Memory B cell (primary cell): ENCODE measurements around the gene QDPR.
"Not testable (repeated sequence)": the region's sequence is repeated elsewhere in the genome, so short reads cannot be mapped to it uniquely, and the experiment has no call there.

ENCODE experiments used
- ATAC-seq: fragments of 150-1000 bp; cut with Tn5 transposase; 2 replicates; pipeline ENCODE4 v1.10.0; 2021; ENCODE audit warnings: low read depth, mild to moderate bottlenecking, moderate library complexity
- DNase-seq, 2 donors: peaks; one replicate each; pipeline ENCODE4 v3.0.0; 2022; ENCODE audit warnings: low spot score in 2 of 2
- H3K27ac Mint-ChIP-seq: one replicate; pipeline ENCODE4 v1.8.0; 2022; ENCODE audit warnings: mild to moderate bottlenecking, moderate library complexity, mixed read lengths
- H3K27me3 Mint-ChIP-seq: one replicate; pipeline ENCODE4 v1.8.0; 2022; ENCODE audit warnings: mixed read lengths
- H3K36me3 Mint-ChIP-seq: one replicate; pipeline ENCODE4 v1.8.0; 2022; ENCODE audit warnings: mild to moderate bottlenecking, mixed read lengths
- H3K4me1 Mint-ChIP-seq: one replicate; pipeline ENCODE4 v1.8.0; 2022; ENCODE audit warnings: mixed read lengths
- H3K4me3 Mint-ChIP-seq: one replicate; pipeline ENCODE4 v1.8.0; 2022; ENCODE audit warnings: mild to moderate bottlenecking, moderate library complexity, mixed read lengths
- H3K9me3 Mint-ChIP-seq: one replicate; pipeline ENCODE4 v1.8.0; 2022; ENCODE audit warnings: mixed read lengths

The QDPR gene

DNA sequence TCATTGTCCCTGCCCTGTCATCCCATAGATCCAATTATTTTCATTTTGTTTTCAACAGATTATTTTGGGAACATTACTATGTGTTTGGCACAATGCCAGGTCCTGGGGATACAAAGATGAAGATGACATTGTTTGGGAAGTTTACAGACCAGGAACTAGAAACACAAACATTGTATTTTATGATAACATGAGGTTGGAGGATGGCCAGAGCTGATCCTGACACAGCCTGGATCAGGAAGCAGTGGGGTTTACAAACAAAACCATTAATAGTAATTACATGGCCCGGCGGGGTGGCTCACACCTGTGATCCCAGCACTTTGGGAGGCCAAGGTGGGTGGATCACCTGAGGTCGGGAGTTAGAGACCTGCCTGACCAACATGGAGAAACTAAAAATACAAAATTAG, 32.9 kb upstream of the QDPR start:
- Mint-ChIP-seq H3K4me3 (no peak overlapping the region), H3K27me3 (peaks cover 5% of the 10 kb centered on the region), H3K9me3 (no peaks in the 10 kb centered on the region), H3K36me3 (no peaks in the 10 kb centered on the region), H3K4me1 (no peaks in the 10 kb centered on the region), H3K27ac (no peak overlapping the region)
- DNase-seq (no peak), ATAC-seq (no peak)

DNA sequence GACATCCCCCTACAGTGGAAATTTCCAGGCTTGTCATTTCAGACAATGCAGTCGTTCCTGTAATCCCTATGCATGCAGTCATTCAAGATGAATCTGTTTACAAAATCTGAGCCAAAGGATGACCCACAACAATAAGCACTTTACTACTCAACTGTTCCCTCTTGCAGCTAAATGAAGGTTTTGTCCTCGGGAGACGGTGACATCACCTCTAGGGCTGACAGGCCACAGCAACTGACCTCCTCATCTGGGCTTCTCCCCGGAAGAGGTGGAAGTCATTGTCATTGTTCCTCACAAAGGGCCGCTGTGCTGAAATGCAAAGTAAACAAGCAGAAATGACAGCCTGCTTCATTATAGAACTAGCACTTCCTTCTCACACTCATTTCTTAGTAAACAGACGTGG, 32.3 kb upstream of the QDPR start:
- DNase-seq (no peak), ATAC-seq (no peak)

DNA sequence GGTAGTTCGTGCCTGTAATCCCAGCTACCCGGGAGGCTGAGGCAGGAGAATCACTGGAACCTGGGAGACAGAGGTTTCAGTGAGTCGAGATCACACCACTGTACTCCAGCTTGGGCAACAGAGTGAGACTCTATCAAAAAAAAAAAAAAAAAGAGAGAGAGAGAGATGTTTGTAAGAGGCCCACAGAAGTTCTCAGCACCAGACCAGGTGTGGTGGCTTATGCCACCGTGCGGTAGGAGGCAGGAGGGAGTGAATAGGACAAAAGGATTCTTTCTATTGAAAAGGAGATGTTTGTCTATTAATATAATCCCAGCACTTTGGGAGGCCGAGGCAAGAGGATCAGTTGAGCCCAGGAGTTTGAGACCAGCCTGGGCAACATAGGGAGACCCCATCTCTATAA, 25.2 kb upstream of the QDPR start:
- not testable (repeated sequence) for H3K4me1 Mint-ChIP-seq, ATAC-seq, H3K27me3 Mint-ChIP-seq, DNase-seq, H3K36me3 Mint-ChIP-seq, H3K9me3 Mint-ChIP-seq, H3K27ac Mint-ChIP-seq, H3K4me3 Mint-ChIP-seq

More for the DNA sequence above, 32.3 kb upstream of the QDPR start:
- Mint-ChIP-seq H3K36me3 (no peaks in the 10 kb centered on the region), H3K27me3 (peaks cover 5% of the 10 kb centered on the region), H3K4me1 (no peaks in the 10 kb centered on the region), H3K27ac (no peak overlapping the region), H3K4me3 (no peak overlapping the region), H3K9me3 (no peaks in the 10 kb centered on the region)

DNA sequence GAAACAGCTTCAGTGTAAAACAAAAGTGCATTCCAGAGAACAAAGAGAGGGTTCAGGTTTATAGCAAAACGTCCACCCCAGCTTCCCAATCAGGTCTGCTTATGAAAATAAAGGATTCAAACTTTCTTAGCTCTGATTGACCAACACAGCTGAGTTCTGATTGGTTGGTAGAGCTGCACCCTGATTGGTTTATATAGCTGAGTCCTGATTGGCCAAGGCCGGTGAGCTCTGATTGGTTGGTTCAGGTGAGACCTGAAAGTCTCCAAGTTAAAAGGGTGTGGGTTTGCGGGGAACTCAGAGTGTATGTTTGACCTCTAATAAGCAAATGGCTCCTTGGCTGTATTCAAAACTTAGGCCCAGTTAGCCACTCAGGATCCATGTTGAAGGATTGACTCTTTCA, 24.0 kb upstream of the QDPR start:
- DNase-seq (no peak), ATAC-seq (no peak)
- H3K27ac Mint-ChIP-seq, result no peak overlapping the region
- peaks cover 4% of the 10 kb centered on the region for H3K27me3 Mint-ChIP-seq
- no peak overlapping the region for H3K4me3 Mint-ChIP-seq
- H3K36me3 Mint-ChIP-seq, result no peaks in the 10 kb centered on the region
- H3K4me1 Mint-ChIP-seq, result no peaks in the 10 kb centered on the region
- no peaks in the 10 kb centered on the region for H3K9me3 Mint-ChIP-seq

DNA sequence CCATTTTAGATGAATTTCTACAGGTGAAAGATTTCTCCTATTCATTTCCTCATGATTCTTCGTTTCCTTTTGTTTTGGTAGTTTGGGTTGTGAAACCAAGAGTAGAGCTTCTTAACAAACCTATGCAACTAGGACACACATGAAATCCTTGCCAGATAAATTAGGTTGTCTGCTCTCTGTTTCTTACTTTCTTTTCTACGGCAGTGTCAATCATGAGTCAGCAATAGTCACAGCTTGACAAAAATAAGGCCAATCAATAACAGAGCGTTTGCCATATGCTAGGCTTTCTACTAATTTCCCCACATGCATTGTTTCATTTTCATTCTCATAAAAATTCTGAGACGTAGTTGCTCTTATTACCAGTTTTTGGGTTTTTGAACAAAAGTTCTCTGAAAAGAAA, 23.4 kb upstream of the QDPR start:
- H3K27me3 Mint-ChIP-seq, result peaks cover 4% of the 10 kb centered on the region
- H3K4me1 Mint-ChIP-seq, result no peaks in the 10 kb centered on the region
- no peak for DNase-seq
- H3K4me3 Mint-ChIP-seq, result no peak overlapping the region
- ATAC-seq, result no peak
- no peak overlapping the region for H3K27ac Mint-ChIP-seq
- H3K9me3 Mint-ChIP-seq, result no peaks in the 10 kb centered on the region
- no peaks in the 10 kb centered on the region for H3K36me3 Mint-ChIP-seq

DNA sequence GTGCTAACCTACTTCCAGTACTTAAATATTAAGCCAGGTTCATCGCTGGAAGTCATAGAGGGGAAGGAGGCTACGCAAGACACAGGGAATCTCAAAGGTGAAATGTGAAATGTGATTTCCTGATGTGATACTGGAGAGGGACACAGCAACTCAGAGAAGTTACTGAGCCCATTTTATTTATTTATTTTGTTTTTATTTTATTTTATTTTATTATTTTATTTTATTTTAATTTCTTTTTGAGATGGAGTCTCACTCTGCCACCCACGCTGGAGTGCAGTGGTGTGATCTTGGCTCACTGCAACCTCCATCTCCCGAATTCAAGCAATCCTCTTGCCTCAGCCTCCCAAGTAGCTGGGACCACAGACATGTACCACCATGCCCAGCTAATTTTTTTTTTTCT, 22.8 kb upstream of the QDPR start:
- DNase-seq, result no peak
- Mint-ChIP-seq H3K36me3 (no peaks in the 10 kb centered on the region), H3K4me3 (no peak overlapping the region), H3K4me1 (no peaks in the 10 kb centered on the region), H3K27me3 (peaks cover 2% of the 10 kb centered on the region), H3K9me3 (no peaks in the 10 kb centered on the region), H3K27ac (no peak overlapping the region)
- no peak for ATAC-seq

DNA sequence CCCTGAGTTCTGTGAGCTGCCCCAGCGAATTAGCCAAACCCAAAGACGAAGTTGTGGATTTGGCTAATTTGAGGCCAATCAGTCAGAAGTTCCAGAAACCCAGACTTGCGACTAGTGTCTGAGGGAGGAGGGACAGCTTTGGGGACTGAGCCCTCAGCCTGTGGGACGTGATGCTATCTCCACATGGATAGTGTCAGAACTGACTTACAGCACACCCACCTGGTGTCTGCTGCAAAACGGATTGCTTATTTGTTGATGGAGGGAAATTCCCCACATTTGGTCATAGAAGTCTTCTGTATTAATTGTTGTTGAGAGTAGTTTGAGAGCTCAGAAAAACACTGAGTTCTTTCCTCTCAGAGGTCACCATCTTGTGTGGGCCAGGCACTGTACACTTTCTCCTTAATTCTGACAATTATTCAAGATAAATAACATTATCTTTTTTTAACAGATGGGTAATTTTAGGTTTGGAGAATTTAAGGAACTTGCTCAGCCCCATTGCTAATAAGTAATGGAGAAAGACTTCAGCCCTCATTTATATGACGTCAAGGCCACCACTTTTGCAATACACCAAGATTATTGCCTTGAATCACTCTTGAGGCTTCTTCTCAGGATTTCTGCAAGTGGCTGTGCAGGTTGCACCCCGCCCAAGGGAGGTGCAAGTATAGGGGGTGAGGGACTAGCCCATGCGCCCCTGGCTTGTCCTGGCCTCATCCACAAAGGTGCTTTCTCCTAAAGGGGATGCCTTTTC, 19.8 kb upstream of the QDPR start:
- Mint-ChIP-seq H3K4me1 (no peaks in the 10 kb centered on the region), H3K4me3 (no peak overlapping the region), H3K9me3 (no peaks in the 10 kb centered on the region), H3K27ac (no peak overlapping the region), H3K36me3 (no peaks in the 10 kb centered on the region), H3K27me3 (peaks cover 10% of the 10 kb centered on the region)
- ATAC-seq (no peak), DNase-seq (no peak)

DNA sequence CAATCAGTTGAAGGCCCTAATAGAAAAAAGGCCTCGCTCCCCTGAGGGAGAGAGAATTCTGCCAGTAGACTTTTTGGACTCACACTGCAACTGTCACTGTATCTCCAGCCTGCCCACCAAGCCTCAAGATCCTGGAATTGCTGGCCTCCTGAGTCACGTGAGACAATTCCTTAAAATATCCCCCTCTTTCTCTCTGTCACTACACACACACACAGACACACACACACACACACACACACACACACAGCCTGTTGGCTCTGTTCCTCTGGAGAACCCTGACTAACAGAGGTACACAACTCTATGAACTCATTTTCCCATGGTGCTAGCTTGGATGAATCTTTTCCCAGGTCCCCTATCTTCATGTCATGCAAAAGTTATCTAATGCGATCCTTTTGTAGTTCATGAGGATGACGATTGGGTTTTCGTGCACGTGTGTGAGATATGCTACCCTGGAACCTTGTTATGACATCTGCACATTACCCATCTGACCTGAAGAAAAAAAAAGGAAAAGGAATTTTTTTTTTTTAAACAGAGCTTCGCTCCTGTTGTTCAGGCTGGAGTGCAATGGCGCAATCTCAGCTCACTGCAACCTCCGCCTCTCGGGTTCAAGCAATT, 16.8 kb upstream of the QDPR start:
- H3K36me3 Mint-ChIP-seq, result no peaks in the 10 kb centered on the region
- peaks cover 1% of the 10 kb centered on the region for H3K4me1 Mint-ChIP-seq
- H3K4me3 Mint-ChIP-seq, result no peak overlapping the region
- DNase-seq, result no peak
- no peaks in the 10 kb centered on the region for H3K9me3 Mint-ChIP-seq
- no peak for ATAC-seq
- peaks cover 10% of the 10 kb centered on the region for H3K27me3 Mint-ChIP-seq
- no peak overlapping the region for H3K27ac Mint-ChIP-seq

DNA sequence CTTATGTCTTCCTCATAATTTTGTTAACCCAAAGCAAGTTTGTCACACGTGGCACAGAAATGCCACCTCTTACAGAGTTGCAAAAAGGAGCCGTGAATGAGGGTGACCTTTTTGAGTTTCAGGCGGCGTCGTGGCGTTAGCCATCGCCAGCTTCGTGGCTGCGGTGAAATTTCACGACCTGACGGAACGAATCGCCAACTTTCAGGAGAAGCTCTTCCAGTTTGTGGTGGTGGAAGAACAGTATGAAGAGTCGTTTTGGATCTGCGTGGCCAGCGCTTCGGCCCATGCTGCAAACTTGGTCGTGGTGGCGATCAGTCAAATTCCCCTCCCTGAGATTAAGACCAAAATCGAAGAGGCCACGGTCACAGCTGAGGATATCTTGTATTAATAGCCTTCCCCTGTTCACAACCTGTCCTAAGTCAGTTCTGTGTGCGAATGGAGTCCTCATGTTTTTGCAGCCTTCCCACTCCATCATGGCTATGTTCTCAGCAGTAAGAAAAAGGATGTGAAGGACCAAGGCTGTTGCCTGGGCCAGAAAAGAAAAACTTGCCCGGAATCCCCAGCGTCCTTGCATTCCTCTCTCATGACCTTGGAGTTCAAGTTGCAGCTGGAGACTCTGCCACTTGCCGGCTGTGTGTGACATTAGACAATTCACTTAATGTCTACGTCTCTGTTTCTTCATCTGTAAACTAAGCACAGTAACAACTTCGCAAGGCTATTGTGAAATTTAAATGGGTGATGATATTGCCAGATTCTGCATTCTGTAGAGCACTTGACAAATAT, 15.0 kb upstream of the QDPR start:
- peaks cover 4% of the 10 kb centered on the region for H3K4me1 Mint-ChIP-seq
- H3K9me3 Mint-ChIP-seq, result no peaks in the 10 kb centered on the region
- ATAC-seq (no peak), DNase-seq (no peak)
- no peak overlapping the region for H3K4me3 Mint-ChIP-seq
- H3K36me3 Mint-ChIP-seq, result no peaks in the 10 kb centered on the region
- peaks cover 10% of the 10 kb centered on the region for H3K27me3 Mint-ChIP-seq
- no peak overlapping the region for H3K27ac Mint-ChIP-seq

DNA sequence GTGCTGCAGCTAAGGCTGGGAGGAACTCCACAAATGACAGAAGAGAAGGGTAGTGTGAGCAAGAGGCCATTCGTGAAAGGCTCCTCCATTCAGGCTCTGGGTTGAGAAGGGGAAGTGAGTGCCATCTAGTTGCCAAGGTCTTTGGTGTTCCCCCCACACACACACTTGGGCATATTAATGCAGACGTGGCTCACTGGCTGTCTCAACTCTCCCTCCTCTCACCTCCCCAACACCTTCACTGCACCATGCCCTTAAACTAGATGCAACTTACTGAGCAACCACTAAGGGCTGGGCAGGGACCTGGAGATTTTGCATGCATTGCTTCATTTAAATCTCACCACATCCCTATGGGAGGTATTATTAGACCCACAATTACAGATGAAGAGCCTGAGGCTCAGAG, 11.8 kb upstream of the QDPR start:
- H3K9me3 Mint-ChIP-seq, result no peaks in the 10 kb centered on the region
- no peaks in the 10 kb centered on the region for H3K36me3 Mint-ChIP-seq
- no peak overlapping the region for H3K27ac Mint-ChIP-seq
- no peak overlapping the region for H3K4me3 Mint-ChIP-seq
- H3K4me1 Mint-ChIP-seq, result peaks cover 4% of the 10 kb centered on the region
- DNase-seq (no peak), ATAC-seq (peak; percentile 53)
- peaks cover 8% of the 10 kb centered on the region for H3K27me3 Mint-ChIP-seq

DNA sequence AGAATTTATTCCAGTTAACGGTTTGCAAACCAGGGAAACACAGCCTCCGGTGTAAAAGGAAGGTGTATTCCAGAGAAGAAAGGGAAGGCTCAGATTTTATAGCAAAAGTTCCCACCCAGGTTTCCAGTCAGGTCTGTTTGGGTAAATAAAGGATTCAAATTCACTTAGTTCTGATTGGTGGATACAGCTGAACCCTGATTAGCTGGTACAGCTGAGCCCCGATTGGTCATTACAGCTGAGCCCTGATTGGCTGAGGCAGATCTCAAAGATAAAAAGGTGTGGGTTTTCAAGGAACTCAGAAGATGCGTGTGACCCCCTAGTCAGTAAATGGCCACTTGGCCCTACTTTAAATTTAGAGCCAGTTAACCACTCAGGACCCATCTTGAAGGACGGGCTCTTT, 9.7 kb upstream of the QDPR start:
- Mint-ChIP-seq H3K27ac (no peak overlapping the region), H3K9me3 (no peaks in the 10 kb centered on the region), H3K36me3 (no peaks in the 10 kb centered on the region), H3K4me3 (no peak overlapping the region), H3K4me1 (peaks cover 4% of the 10 kb centered on the region), H3K27me3 (peaks cover 5% of the 10 kb centered on the region)
- DNase-seq (no peak), ATAC-seq (no peak)

DNA sequence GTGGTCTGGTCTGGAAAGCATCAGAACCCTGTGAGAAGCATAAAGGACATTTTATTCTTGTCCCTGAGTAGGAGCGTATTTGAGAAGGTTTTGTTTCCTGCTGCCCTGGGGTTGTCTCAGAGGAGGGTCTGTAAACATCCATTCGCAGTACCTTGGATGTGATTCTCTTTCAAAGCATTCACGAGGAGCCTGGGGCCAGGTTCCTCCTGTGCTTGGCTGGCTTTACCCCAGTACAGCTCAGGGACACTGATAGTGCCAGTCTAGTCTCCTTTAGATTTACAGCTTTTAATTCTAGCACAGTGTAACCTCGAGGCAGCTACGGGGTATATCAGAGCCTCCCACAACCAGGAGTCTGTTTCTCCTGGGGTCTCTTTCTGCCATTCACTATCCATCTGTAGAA, 5.8 kb upstream of the QDPR start:
- Mint-ChIP-seq H3K36me3 (no peaks in the 10 kb centered on the region), H3K4me3 (no peak overlapping the region), H3K27me3 (peaks cover 4% of the 10 kb centered on the region), H3K4me1 (peaks cover 3% of the 10 kb centered on the region), H3K9me3 (no peaks in the 10 kb centered on the region), H3K27ac (no peak overlapping the region)
- ATAC-seq (no peak), DNase-seq (no peak)

DNA sequence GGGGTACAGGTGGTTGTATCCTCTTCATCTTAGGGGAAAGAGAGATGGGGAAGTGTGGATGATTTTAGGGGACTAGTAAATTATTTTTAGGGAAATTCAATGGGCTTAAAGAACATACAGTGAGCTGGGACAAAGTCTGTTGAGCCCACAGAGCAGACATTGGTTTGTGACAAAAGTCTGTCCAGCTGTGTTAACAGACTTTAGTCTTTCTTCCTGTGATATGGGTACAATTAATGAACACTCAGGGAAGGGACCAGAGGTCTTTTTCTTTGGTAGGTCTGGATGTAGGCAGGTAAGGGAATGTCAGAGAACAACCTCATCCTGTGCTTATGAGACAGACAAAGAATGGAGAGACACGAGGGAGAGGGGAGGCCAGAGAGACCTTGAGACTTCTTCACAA, 5.1 kb upstream of the QDPR start:
- no peak for ATAC-seq
- Mint-ChIP-seq H3K27me3 (peaks cover 4% of the 10 kb centered on the region), H3K4me1 (peaks cover 6% of the 10 kb centered on the region), H3K36me3 (no peaks in the 10 kb centered on the region), H3K9me3 (no peaks in the 10 kb centered on the region), H3K27ac (no peak overlapping the region), H3K4me3 (no peak overlapping the region)
- DNase-seq, result no peak
